Suprapubic skin (tissue), 4 donors: ENCODE data around the gene PLB1.

Source experiments
- EP300 ChIP-seq: sonication (generic); formaldehyde crosslinking; IDR thresholded peaks from one replicate; pipeline ENCODE4 v1.6.1; 2017; ENCODE audit warnings: antibody characterized with exemption
- POLR2A ChIP-seq, 2 donors: fragments of 450-650 bp; IDR thresholded peaks; one replicate each; pipeline ENCODE4 v1.6.1; 2017; ENCODE audit warnings: antibody characterized with exemption in 2 of 2, mild to moderate bottlenecking in 2 of 2, moderate library complexity in 2 of 2
- POLR2AphosphoS5 ChIP-seq, 3 donors: sonication (generic); formaldehyde crosslinking; IDR thresholded peaks; one replicate each; pipeline ENCODE4 v1.6.1; 2017; ENCODE audit warnings: antibody characterized with exemption in 3 of 3
- TF ChIP-seq, protein P1 (sequence below), 2 donors: fragments of 200-600 bp in 1 of 2; fragments of 450-650 bp in 1 of 2; sonication (generic) in 1 of 2; IDR thresholded peaks; one replicate each; pipeline ENCODE4 v1.5.1; 2016 to 2019; ENCODE audit warnings: antibody characterized with exemption in 2 of 2, mild to moderate bottlenecking in 1 of 2, moderate library complexity in 1 of 2

DNA sequence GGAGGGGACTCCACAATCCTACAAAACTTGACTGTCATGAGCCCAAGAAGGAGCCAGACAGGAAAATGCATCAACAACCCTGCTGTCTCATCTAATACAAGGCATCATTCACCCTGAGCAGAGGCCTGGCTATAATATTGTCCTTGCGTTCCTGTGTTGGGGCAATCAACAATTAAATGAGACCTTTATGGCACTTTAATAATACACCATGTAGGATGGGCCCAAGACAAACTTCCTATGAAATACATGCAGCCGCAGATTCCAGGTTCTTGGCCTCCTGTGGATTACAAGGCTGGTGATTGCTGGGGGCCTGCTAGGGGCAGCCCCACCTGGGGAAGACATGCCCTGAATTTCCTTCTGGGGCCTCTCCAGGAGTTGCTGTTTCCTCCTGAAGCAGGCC is 173.0 kb downstream of the PLB1 start:
- TF ChIP-seq, protein P1, sequence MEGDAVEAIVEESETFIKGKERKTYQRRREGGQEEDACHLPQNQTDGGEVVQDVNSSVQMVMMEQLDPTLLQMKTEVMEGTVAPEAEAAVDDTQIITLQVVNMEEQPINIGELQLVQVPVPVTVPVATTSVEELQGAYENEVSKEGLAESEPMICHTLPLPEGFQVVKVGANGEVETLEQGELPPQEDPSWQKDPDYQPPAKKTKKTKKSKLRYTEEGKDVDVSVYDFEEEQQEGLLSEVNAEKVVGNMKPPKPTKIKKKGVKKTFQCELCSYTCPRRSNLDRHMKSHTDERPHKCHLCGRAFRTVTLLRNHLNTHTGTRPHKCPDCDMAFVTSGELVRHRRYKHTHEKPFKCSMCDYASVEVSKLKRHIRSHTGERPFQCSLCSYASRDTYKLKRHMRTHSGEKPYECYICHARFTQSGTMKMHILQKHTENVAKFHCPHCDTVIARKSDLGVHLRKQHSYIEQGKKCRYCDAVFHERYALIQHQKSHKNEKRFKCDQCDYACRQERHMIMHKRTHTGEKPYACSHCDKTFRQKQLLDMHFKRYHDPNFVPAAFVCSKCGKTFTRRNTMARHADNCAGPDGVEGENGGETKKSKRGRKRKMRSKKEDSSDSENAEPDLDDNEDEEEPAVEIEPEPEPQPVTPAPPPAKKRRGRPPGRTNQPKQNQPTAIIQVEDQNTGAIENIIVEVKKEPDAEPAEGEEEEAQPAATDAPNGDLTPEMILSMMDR (IDR thresholded peaks at IDR 0.05): no peak
- TF ChIP-seq POLR2A (IDR thresholded peaks at IDR 0.05) (no peak), EP300 (no peak), POLR2AphosphoS5 (IDR thresholded peaks at IDR 0.05) (no peak)
